ENCODE data around the gene GLI3.

Gene GLI3

GRCh38 chr7:42236266-42236975 is 588 bp downstream of the GLI3 start:
- DNase-seq (ENCODE audit: low spot score): peak; percentile 72

- no peak for DNase-seq (ENCODE audit: low spot score)
These were observed 1.3 kb downstream of the GLI3 start for GRCh38 chr7:42235741-42236161.

GRCh38 chr7:42234736-42235135 is 2.3 kb downstream of the GLI3 start:
- DNase-seq (ENCODE audit: low spot score): no peak

- DNase-seq (ENCODE audit: low spot score): no peak
These were observed 3.2 kb downstream of the GLI3 start for GRCh38 chr7:42233695-42234331.

- DNase-seq (ENCODE audit: low spot score): peak; percentile 16
These were observed 3.8 kb downstream of the GLI3 start for GRCh38 chr7:42233171-42233570.

- DNase-seq (ENCODE audit: low spot score): peak; percentile 64
These were observed 4.7 kb downstream of the GLI3 start for GRCh38 chr7:42232275-42232674.

GRCh38 chr7:42231043-42231787 is 5.8 kb downstream of the GLI3 start:
- no peak for DNase-seq (ENCODE audit: low spot score)

GRCh38 chr7:42227936-42228591 is 8.9 kb downstream of the GLI3 start:
- peak; percentile 28 for DNase-seq (ENCODE audit: low spot score)

GRCh38 chr7:42227541-42227935 is 9.5 kb downstream of the GLI3 start:
- DNase-seq (ENCODE audit: low spot score): no peak

- no peak for DNase-seq (ENCODE audit: low spot score)
These were observed 10.0 kb downstream of the GLI3 start for GRCh38 chr7:42227021-42227420.

GRCh38 chr7:42226354-42226941 is 10.6 kb downstream of the GLI3 start:
- DNase-seq (ENCODE audit: low spot score): no peak

- no peak for DNase-seq (ENCODE audit: low spot score)
These were observed 12.5 kb downstream of the GLI3 start for GRCh38 chr7:42224391-42225003.

- DNase-seq (ENCODE audit: low spot score): no peak
These were observed 14.1 kb downstream of the GLI3 start for GRCh38 chr7:42222891-42223290.

GRCh38 chr7:42222125-42222524 is 14.9 kb downstream of the GLI3 start:
- DNase-seq (ENCODE audit: low spot score): no peak

- DNase-seq (ENCODE audit: low spot score): no peak
These were observed 15.7 kb downstream of the GLI3 start for GRCh38 chr7:42221304-42221703.

GRCh38 chr7:42219447-42219846 is 17.6 kb downstream of the GLI3 start:
- DNase-seq (ENCODE audit: low spot score): peak; percentile 59

- no peak for DNase-seq (ENCODE audit: low spot score)
These were observed 18.8 kb downstream of the GLI3 start for GRCh38 chr7:42218248-42218647.

GRCh38 chr7:42217548-42217947 is 19.5 kb downstream of the GLI3 start:
- peak; percentile 33 for DNase-seq (ENCODE audit: low spot score)

- no peak for DNase-seq (ENCODE audit: low spot score)
These were observed 20.0 kb downstream of the GLI3 start for GRCh38 chr7:42217053-42217452.

- DNase-seq (ENCODE audit: low spot score): no peak
These were observed 22.8 kb downstream of the GLI3 start for GRCh38 chr7:42214060-42214679.

- DNase-seq (ENCODE audit: low spot score): no peak
These were observed 23.9 kb downstream of the GLI3 start for GRCh38 chr7:42213093-42213492.

Data from AG20443 (cell line).